GM23338 (cell line): ENCODE results near the gene FZD4.

ENCODE experiments used
- CREB1 ChIP-seq: fragments of 250-450 bp; sonication (Bioruptor Pico); IDR thresholded peaks from 2 replicates; pipeline ENCODE4 v1.5.0; 2020; ENCODE audit warnings: low read depth, mild to moderate bottlenecking, moderate library complexity
- CTCF ChIP-seq, 2 experiments: fragments of 200-600 bp in 1 of 2; sonication (generic) in 1 of 2; conservative IDR thresholded peaks; 2 replicates each; pipeline versions ENCODE4 v1.5.1 to v1.6.1; 2016 to 2017; ENCODE audit warnings: antibody characterized with exemption in 2 of 2, low read depth in 2 of 2, mild to moderate bottlenecking in 2 of 2, moderate library complexity in 1 of 2
- EZH2 ChIP-seq: fragments of 200-600 bp; sonication (generic); IDR thresholded peaks from one replicate; pipeline ENCODE4 v1.8.0; 2017; ENCODE audit warnings: antibody characterized with exemption, mild to moderate bottlenecking, low read depth; ENCODE audit not compliant: unreplicated experiment
- EZH2phosphoT487 ChIP-seq: fragments of 200-600 bp; sonication (generic); IDR thresholded peaks from one replicate; pipeline ENCODE4 v1.8.1; 2018; ENCODE audit warnings: antibody characterized with exemption; ENCODE audit not compliant: unreplicated experiment
- POLR2AphosphoS5 ChIP-seq: IDR thresholded peaks from 2 replicates; pipeline ENCODE4 v1.6.1; 2016; ENCODE audit warnings: antibody characterized with exemption, low read depth
- REST ChIP-seq: IDR thresholded peaks from one replicate; pipeline ENCODE4 v1.6.1; 2018; ENCODE audit warnings: antibody characterized with exemption; ENCODE audit not compliant: unreplicated experiment
- ZNF331 ChIP-seq: fragments of 250-450 bp; sonication (Bioruptor Pico); IDR thresholded peaks from 2 replicates; pipeline ENCODE4 v1.5.0; 2020; ENCODE audit warnings: low read depth, mild to moderate bottlenecking, moderate library complexity

- no peak for TF ChIP-seq EZH2
- TF ChIP-seq EZH2phosphoT487, result no peak
- no peak for TF ChIP-seq CTCF (conservative IDR thresholded peaks at IDR 0.05; ENCODE audit: low read depth in 2 of 2)
- TF ChIP-seq CREB1 (CRISPR knock-in tag), result no peak
- TF ChIP-seq REST, result no peak
- TF ChIP-seq POLR2AphosphoS5, result no peak
- TF ChIP-seq ZNF331 (CRISPR knock-in tag), result no peak
Observed at GRCh38 chr11:86932924-86933875, 22.0 kb downstream of the FZD4 start.
